GM11168 (cell line): ENCODE results near the gene CCDC71L.
"Not testable (repeated sequence)": the region's sequence is repeated elsewhere in the genome, so short reads cannot be mapped to it uniquely, and the experiment has no call there.

Experiments used
- in situ Hi-C: fragments of 300-500 bp; cut with MboI; formaldehyde crosslinking; loops from one replicate; pipeline ENCODE4 v1.12.0; 2022; ENCODE audit warnings: low sequenced_read_pairs; ENCODE audit not compliant: unreplicated experiment

CCDC71L gene

DNA sequence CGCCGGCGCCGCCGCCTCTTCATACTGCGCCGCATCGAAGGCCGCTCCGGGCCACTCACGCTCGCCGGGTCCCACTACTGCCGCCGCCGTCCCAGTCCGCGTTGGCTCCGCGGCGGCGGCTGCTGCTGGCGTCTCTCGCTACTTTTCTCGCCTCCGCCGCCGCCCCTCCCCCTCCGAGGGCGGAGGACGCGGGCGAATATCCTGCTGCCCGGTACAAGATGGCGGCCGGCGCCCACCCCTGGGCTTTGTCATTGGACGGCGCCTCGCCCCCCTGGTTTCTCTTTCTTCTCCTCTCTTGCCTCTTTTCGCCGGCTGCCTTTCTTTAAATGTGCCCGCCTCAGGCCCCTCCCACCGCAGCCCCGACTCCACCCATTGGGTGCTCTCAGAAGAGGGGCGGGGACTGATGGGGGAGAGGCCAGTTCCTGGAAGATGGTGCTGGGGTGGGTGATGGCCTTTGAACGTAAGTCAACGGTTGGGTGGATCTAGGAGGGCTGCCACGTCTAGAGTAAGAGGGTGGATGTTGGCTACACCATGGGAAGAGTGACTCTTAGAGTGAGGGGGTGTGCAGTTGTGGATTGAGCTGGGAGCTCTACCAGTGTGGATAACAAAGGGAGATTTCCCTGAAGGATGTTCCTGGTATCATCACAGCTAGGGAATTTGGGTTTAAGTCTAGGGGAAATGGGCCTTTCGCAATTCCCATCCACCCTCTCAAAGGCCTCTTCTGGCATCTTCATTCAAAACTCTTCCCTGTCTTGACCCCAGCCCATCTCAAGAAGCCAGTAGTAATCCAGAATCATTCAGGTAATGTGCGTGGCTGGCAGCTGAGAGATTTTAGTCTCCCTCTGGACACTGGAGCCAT, at the start of gene CCDC71L:
CCDC71L (minus strand) TSS at position 297 of the 859 bp plus-strand sequence; CDS start at position 35, 262 bp downstream.
- in situ Hi-C loops: no loop called here

DNA sequence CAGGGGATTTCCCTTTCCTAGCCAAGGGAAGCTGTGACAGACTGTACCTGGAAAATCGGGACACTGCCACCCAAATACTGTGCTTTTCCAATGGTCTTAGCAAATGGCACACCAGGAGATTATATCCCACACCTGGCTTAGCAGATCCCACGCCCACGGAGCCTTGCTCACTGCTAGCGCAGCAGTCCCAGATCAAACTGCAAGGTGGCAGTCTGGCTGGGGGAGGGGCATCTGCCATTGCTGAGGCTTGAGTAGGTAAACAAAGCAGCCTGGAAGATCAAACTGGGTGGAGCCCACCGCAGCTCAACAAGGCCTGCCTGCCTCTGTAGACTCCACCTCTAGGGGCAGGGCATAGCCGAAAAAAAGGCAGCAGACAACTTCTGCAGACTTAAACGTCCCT, 48.6 kb upstream of the CCDC71L start:
- in situ Hi-C loops: not testable (repeated sequence)

GRCh38 chr7:106704000-106704840, 43.3 kb upstream of the CCDC71L start:
- in situ Hi-C loops: no loop called here

DNA sequence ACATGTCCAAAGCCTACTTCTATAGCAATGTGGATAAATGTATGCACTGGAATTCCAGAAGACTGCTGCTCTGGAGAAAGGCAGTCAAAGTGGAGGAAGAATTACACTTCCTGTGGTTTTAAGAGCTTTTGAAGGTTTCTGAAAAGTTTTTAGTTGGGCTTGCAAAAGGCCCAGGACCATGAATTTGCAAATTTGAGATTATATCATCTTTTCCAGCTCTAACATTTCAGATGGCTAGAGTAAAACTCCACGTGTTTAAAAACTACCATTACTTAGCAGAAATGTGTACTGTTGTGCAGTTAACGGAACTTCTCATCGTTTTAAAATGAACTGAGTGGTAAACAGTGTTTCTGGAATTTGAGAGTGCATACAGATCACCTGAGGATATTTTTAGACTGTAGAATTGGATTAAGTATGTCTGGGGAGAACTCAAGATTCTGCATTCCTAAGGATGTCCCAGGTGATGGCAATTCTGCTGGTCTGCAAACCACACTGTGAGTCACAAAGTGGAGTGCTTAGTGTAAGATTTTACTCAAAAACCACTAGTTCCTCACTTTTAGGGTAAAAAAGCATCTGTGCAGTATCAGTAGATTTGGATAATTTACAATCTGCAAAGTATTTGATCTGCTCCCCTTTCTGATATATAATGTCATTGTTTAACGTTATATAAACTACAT, 32.9 kb upstream of the CCDC71L start:
- in situ Hi-C loops: no loop called here

DNA sequence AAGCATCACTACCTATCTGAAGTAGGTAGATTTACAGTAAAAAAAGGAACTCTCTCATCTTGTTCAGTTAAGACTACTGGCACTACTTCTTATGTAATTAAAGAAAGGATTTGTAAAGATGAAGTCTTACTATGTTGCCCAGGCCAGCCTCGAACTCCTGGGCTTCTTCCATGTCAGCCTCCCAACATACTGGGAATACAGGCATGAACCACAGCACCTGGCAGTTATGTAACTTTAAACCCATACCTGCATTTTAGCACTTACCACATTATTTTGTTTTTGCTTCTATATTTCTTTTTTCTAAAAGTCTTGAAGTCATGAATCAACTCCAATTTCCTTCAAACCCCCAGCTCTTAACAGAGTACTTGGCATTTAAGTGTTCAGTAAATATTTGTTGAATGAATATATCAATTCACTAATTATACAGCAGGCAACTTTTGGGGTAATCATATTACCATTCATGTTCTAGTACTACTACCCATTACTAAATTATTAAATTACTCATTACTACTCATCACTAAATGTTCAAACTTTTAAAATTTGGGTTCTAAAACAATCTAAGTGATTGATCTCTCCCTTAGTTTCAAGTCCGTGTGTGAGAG, 31.6 kb upstream of the CCDC71L start:
- in situ Hi-C loops: no loop called here

DNA sequence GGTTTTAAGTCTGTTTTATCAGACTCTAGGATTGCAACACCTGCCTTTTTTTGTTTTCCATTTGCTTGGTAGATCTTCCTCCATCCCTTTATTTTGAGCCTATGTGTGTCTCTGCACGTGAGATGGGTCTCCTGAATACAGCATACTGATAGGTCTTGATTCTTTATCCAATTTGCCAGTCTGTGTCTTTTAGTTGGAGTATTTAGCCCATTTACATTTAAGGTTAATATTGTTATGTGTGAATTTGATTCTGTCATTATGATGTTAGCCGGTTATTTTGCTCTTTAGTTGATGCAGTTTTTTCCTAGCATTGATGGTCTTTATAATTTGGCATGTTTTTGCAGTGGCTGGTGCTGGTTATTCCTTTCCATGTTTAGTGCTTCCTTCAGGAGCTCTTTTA, 27.2 kb upstream of the CCDC71L start:
- in situ Hi-C loops: not testable (repeated sequence)

DNA sequence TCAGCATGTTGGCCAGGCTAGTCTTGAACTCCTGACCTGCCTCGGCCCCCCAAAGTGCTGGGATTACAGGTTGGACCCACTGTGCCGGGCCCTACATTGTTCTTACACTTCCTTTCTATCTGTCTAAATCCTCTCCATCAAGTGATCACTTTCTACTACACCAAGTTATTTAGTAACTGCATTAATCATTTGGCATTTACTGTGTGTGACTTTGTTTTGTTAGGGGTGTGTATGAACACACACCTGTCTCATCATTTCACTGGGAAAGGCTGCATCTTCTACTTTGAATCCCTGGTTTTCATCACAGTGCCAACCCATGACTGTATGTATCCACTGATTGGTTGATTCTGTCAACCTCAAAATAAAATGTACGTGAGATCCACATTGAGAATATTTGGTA, 23.0 kb upstream of the CCDC71L start:
- in situ Hi-C loops: no loop called here

GRCh38 chr7:106681815-106682495, 21.0 kb upstream of the CCDC71L start:
- in situ Hi-C loops: no loop called here

DNA sequence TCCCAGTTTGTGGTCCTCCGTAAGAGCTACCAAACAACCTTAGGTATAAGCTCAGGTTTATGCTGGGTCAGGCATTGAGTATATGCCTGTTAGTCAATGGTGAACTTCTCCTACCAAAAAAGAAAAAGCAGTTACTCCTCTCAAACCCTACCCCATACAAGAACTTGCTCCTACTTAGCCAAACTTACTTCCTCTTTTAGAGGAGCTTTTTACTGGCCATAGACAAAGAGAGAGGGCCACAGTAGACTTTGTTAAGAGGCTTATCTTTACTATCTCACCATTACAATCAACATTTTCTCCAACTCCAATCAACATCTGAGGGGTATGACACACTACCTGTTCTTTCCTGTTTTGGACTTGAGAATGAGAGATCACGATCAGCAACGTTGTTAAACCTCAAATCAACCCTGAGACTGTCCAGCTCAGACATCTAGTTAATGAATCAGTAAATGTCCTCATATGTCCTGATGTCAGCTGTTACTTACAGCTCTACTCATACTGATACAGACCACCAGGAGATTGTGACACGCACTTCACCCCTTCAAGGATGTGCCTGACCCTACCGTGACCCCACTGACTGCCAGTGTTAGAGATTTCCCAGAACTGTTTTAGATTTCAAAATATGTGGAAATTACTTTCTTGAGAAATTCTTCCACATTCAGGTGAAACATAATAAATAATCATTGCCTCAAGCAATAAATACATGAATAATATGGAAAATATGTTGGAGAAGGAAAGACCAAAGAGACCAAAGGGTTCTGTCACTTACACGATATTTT, 18.4 kb upstream of the CCDC71L start:
- in situ Hi-C loops: no loop called here

- in situ Hi-C loops: no loop called here
These were observed 17.8 kb upstream of the CCDC71L start for GRCh38 chr7:106678795-106679152.

- in situ Hi-C loops: not testable (repeated sequence)
These were observed 15.5 kb upstream of the CCDC71L start for GRCh38 chr7:106676506-106676905.

DNA sequence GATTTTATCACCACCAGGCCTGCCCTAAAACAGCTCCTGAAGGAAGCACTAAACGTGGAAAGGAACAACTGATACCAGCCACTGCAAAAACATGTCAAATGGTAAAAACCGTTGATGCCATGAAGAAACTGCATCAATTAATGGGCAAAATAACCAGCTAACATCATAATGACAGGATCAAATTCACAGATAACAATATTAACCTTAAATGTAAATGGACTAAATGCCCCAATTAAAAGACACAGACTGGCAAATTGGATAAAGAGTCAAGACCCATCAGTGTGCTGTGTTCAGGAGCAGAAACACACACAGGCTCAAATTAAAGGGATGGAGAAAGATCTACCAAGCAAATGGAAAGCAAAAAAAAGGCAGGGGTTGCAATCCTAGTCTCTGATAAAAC, 12.7 kb upstream of the CCDC71L start:
- in situ Hi-C loops: not testable (repeated sequence)

DNA sequence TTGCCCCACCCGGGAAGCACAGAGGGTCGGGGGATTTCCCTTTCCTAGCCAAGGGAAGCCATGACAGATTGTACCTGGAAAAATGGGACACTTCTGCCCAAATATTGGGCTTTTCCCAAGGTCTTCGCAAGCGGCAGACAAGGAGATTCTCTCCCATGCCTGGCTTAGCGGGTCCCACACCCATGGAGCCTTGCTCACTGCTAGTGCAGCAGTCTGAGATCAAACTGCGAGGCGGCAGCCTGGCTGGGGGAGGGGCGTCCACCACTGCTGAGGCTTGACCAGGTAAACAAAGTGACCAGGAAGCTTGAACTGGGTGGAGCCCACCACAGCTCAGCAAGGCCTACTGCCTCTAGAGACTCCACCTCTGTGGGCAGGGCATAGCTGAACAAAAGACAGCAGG, 11.0 kb upstream of the CCDC71L start:
- in situ Hi-C loops: not testable (repeated sequence)

- in situ Hi-C loops: no loop called here
These were observed 10.2 kb upstream of the CCDC71L start for GRCh38 chr7:106671160-106671559.

- in situ Hi-C loops: no loop called here
These were observed 8.0 kb upstream of the CCDC71L start for GRCh38 chr7:106668861-106669524.

- in situ Hi-C loops: no loop called here
These were observed 5.4 kb upstream of the CCDC71L start for GRCh38 chr7:106666353-106666752.

GRCh38 chr7:106664343-106664742, 3.4 kb upstream of the CCDC71L start:
- in situ Hi-C loops: no loop called here
